Neural crest cell (in vitro differentiated cells): ENCODE measurements around the gene EPDR1. TPM values are rescaled to one million over a fixed set of nuclear protein-coding genes. Genes with fewer than 3 reads are reported as not detected.

Source experiments
- DNase-seq: peaks from one replicate; pipeline ENCODE4 v3.0.0; 2021; ENCODE audit warnings: low read depth, mixed read lengths, low spot score
- H3K27ac Mint-ChIP-seq: one replicate; pipeline ENCODE4 v1.8.0; 2021; ENCODE audit warnings: mild to moderate bottlenecking, mixed read lengths; ENCODE audit not compliant: unreplicated experiment
- H3K27me3 Mint-ChIP-seq: 2 replicates; pipeline ENCODE4 v1.8.0; 2021; ENCODE audit warnings: low read depth, mild to moderate bottlenecking, mixed read lengths
- H3K36me3 Mint-ChIP-seq: 2 replicates; pipeline ENCODE4 v1.8.0; 2021; ENCODE audit warnings: low read depth, mild to moderate bottlenecking, mixed read lengths
- H3K4me1 Mint-ChIP-seq: 2 replicates; pipeline ENCODE4 v1.8.0; 2021; ENCODE audit warnings: mixed read lengths
- H3K4me3 Mint-ChIP-seq: one replicate; pipeline ENCODE4 v1.8.0; 2021; ENCODE audit warnings: mild to moderate bottlenecking, mixed read lengths
- H3K9me3 Mint-ChIP-seq: 2 replicates; pipeline ENCODE4 v1.8.0; 2021; ENCODE audit warnings: mixed read lengths
- total RNA-seq: library from RNA; stranded (reverse); gene quantifications from 2 replicates; pipeline ENCODE4 v1.2.1, GENCODE V29; 2021
- TF ChIP-seq, protein P1 (sequence below): fragments of 200-600 bp; sonication (generic); conservative IDR thresholded peaks from 2 replicates; pipeline ENCODE4 v1.5.0; 2021; ENCODE audit warnings: antibody characterized with exemption, mild to moderate bottlenecking

EPDR1 gene
- total RNA-seq, 1 donor from 2014 or later, result 4.1 TPM

DNA sequence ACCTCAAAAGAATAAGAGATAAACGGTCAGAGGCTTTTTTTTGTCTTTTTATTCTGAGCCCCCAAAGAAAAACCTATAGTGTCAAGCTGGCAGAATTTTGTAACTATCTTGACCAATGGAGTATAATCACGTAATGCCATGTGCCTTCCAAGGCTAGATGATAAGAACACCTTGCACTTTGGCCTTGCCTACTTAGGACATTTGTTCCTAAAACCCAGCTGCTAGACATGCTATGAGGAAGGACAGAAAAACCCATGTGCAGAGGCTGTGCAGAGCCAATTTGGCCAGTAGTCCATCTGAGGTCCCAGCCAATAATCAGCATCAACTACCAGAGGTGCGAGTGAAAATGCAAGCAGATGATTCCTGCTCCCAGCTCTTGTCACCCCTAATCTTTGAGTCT, 69.9 kb downstream of the EPDR1 start:
- TF ChIP-seq, protein P1, sequence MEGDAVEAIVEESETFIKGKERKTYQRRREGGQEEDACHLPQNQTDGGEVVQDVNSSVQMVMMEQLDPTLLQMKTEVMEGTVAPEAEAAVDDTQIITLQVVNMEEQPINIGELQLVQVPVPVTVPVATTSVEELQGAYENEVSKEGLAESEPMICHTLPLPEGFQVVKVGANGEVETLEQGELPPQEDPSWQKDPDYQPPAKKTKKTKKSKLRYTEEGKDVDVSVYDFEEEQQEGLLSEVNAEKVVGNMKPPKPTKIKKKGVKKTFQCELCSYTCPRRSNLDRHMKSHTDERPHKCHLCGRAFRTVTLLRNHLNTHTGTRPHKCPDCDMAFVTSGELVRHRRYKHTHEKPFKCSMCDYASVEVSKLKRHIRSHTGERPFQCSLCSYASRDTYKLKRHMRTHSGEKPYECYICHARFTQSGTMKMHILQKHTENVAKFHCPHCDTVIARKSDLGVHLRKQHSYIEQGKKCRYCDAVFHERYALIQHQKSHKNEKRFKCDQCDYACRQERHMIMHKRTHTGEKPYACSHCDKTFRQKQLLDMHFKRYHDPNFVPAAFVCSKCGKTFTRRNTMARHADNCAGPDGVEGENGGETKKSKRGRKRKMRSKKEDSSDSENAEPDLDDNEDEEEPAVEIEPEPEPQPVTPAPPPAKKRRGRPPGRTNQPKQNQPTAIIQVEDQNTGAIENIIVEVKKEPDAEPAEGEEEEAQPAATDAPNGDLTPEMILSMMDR, result no peak
- H3K27ac Mint-ChIP-seq, result no peak overlapping the region
- H3K9me3 Mint-ChIP-seq, result peaks cover 5% of the 10 kb centered on the region
- H3K4me3 Mint-ChIP-seq, result no peak overlapping the region
- H3K27me3 Mint-ChIP-seq, result no peaks in the 10 kb centered on the region
- H3K4me1 Mint-ChIP-seq, result no peaks in the 10 kb centered on the region
- H3K36me3 Mint-ChIP-seq, result no peaks in the 10 kb centered on the region
- no peak for DNase-seq

DNA sequence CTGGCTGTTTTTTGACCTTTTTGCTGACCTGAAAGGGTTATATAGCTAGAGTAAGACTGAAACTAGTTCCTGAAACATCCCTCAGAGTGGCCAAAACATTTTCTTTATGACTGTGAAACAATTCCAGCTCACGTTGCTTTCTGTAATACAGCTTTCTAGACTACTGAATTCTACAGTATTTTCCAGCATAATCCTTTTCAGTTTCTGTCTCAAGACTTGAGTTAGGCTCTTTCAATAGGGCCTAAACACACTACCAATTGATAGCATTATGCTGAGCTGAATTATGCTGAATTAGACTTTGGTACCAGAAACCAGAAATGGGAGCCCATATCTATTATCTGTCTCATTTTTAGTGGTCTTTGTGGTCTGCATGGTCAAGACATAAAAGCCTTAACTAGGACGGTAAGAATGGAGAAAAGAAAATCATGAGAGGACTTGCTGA, 72.6 kb downstream of the EPDR1 start:
- Mint-ChIP-seq H3K27me3 (no peaks in the 10 kb centered on the region), H3K36me3 (no peaks in the 10 kb centered on the region), H3K9me3 (peaks cover 11% of the 10 kb centered on the region), H3K27ac (no peak overlapping the region), H3K4me1 (no peaks in the 10 kb centered on the region), H3K4me3 (no peak overlapping the region)
- no peak for DNase-seq
- TF ChIP-seq, protein P1, result no peak

DNA sequence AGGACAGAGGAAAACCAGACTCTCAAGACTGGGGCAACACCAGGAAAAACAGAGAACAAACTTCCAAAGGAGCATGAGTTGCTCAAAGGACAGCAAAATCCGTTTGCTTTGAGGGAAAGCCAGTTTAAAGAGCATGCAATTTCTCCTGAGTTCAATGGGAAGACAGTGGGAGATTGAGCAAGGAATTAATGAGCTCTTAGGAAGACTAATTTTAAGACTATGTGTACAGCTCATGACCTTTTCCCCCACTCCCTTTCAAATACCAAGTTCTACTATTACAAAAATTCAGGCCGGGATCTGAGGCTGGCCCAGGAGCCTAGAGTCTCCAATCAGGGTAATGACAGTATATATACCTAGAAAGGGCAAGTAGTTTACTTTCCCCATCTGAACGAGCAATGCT, 79.2 kb downstream of the EPDR1 start:
- H3K27me3 Mint-ChIP-seq, result no peaks in the 10 kb centered on the region
- no peaks in the 10 kb centered on the region for H3K4me1 Mint-ChIP-seq
- TF ChIP-seq, protein P1, result no peak
- DNase-seq, result no peak
- peaks cover 7% of the 10 kb centered on the region for H3K9me3 Mint-ChIP-seq
- H3K27ac Mint-ChIP-seq, result no peak overlapping the region
- H3K36me3 Mint-ChIP-seq, result no peaks in the 10 kb centered on the region
- no peak overlapping the region for H3K4me3 Mint-ChIP-seq

DNA sequence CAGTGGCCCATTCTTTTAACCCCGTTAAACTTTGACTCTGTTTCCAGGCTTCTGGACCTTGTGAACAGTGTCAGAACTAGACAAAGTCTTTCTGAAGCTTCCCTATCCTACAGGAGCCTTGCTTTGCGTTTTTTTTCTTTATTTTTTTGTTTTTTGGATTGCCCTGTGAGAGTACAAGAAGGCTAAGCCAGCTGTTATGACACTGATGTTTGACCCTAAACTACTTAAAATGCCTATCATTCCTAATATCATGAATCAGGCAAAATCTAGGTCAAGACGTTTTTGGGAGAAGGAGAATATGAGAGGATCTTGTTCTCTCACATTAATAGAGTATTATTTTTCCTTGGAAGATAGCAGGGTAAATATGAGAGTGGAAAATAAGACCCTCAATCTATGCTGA, 79.8 kb downstream of the EPDR1 start:
- Mint-ChIP-seq H3K4me1 (no peaks in the 10 kb centered on the region), H3K9me3 (peaks cover 6% of the 10 kb centered on the region)

More for the DNA sequence above, 79.8 kb downstream of the EPDR1 start:
- TF ChIP-seq, protein P1, result no peak
- no peak for DNase-seq
- no peaks in the 10 kb centered on the region for H3K36me3 Mint-ChIP-seq
- H3K27me3 Mint-ChIP-seq, result no peaks in the 10 kb centered on the region
- H3K4me3 Mint-ChIP-seq, result no peak overlapping the region
- H3K27ac Mint-ChIP-seq, result no peak overlapping the region

Other genes starting within 250 kb of the EPDR1 start
- 0.26 TPM in 1 of 2 replicates, not detected in the other for gene GPR141, start 236.9 kb upstream of the EPDR1 start, total RNA-seq
- not detected in 2 replicates for gene NME8, start 72.0 kb upstream of the EPDR1 start, total RNA-seq
- gene SFRP4, start 3.8 kb upstream of the EPDR1 start, total RNA-seq, result not detected in 2 replicates